ENCODE data around the gene RIN3. TPM values are rescaled to one million over a fixed set of nuclear protein-coding genes. Genes with fewer than 3 reads are reported as not detected.

The RIN3 gene
- total RNA-seq, 4 donors from 2014 or later, result 6.2 to 29.8 (median 12.2) TPM

DNA sequence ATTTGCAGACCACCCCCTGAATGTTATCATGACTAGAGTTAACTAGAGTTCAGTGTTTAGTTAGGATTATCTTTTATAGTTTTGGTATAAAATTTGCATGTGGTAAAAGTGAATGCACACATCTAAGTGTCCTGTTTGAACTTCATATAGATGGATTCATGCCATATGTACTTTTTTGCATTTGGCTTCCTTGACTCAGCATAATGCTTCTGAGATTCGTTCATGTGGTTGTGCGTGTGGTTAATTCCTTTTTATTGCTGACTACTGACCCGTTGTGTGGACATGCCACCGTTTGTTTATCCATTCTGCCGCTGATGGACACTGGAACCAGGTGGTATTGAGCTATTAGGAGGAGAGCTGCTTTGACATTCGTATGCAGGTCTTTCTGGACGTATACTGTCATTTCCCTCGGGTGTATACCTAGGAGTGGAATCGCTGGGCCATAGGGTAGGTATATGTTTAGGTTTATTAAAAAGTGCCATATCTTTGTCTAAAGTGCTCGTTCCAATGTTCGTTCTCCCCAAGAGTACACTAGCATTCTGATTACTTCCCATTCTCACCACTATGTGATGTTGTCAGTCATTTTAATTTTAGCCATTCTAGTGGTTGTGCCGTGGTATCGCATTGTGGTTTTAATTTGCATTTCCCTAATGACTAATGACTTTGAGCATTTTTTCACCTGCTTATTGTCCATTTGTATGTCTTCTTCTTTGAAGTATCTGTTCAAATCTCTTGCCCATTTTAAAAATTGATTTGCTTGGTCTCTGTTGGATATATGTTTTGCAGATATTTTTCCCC lies 37.7 kb downstream of the RIN3 start:
- Histone ChIP-seq H3K4me1 (peaks cover 0 to 6% of the 10 kb centered on the region in 2 donors), H3K27ac (no peak overlapping the region), H3K36me3 (no peaks in the 10 kb centered on the region), H3K9me3 (no peaks in the 10 kb centered on the region), H3K4me3 (no peak overlapping the region), H3K27me3 (no peaks in the 10 kb centered on the region)
- no peak for DNase-seq
- intact Hi-C loops (cut with DNase I; ENCODE audit: low total_unique reads), result no loop called here
- TF ChIP-seq POLR2A (IDR thresholded peaks at IDR 0.05), result no peak
- TF ChIP-seq, protein P1, sequence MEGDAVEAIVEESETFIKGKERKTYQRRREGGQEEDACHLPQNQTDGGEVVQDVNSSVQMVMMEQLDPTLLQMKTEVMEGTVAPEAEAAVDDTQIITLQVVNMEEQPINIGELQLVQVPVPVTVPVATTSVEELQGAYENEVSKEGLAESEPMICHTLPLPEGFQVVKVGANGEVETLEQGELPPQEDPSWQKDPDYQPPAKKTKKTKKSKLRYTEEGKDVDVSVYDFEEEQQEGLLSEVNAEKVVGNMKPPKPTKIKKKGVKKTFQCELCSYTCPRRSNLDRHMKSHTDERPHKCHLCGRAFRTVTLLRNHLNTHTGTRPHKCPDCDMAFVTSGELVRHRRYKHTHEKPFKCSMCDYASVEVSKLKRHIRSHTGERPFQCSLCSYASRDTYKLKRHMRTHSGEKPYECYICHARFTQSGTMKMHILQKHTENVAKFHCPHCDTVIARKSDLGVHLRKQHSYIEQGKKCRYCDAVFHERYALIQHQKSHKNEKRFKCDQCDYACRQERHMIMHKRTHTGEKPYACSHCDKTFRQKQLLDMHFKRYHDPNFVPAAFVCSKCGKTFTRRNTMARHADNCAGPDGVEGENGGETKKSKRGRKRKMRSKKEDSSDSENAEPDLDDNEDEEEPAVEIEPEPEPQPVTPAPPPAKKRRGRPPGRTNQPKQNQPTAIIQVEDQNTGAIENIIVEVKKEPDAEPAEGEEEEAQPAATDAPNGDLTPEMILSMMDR (IDR thresholded peaks at IDR 0.05), result no peak

DNA sequence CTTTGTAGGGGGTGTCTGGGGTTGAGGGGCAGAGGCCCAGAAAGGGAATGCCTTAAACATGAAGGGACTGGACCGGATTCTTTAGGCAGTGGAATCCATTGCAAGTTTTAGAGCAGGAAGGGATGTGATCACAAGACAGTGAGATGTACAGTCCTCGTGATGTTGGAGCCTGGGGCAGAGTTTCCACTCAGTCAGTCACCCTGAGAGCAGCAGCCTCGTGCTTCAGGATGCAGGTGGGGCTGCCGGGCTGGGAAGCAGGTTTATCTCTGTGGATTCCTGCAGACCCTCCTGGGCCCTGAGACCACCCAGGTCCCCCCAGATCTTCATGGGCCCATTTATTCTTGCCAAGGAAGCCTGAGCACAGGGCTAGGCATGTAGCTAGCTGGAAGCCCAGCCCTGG lies 38.5 kb downstream of the RIN3 start:
- Histone ChIP-seq H3K27me3 (no peaks in the 10 kb centered on the region), H3K9me3 (no peaks in the 10 kb centered on the region), H3K27ac (peak overlapping the region in 1 of 2 donors; percentile 24), H3K4me1 (peaks cover 0 to 6% of the 10 kb centered on the region in 2 donors), H3K4me3 (no peak overlapping the region), H3K36me3 (no peaks in the 10 kb centered on the region)
- no peak for TF ChIP-seq POLR2A (IDR thresholded peaks at IDR 0.05)
- TF ChIP-seq, protein P1 (IDR thresholded peaks at IDR 0.05), result no peak
- intact Hi-C loops (cut with DNase I; ENCODE audit: low total_unique reads), result no loop called here
- DNase-seq, result no peak

DNA sequence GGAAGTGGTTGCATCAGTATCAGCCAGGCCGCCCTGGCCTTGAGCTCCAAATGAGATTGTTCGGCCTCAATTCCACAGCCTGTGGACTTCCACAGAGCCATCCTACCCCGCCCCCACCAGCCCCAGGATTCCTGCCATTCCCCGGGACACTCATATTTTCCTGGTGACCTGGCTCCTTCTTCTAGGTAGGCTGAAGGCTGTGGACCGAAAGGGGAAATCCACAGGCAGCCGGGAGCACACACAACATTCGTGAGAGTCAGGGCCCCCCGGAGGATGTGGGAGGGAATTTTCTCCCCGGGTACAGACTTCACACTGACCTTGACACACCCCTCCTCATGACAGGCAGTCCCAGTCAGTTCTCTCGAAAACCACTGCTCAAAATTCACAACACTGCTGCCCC lies 39.9 kb downstream of the RIN3 start:
- Histone ChIP-seq H3K4me3 (no peak overlapping the region), H3K36me3 (no peaks in the 10 kb centered on the region), H3K27me3 (no peaks in the 10 kb centered on the region), H3K9me3 (no peaks in the 10 kb centered on the region), H3K4me1 (peaks cover 0 to 6% of the 10 kb centered on the region in 2 donors), H3K27ac (peak overlapping the region in 1 of 2 donors; percentile 31)
- intact Hi-C loops (cut with DNase I; ENCODE audit: low total_unique reads), result no loop called here
- peak; percentile 27 to 36 for DNase-seq
- no peak for TF ChIP-seq POLR2A (IDR thresholded peaks at IDR 0.05)
- TF ChIP-seq, protein P1 (IDR thresholded peaks at IDR 0.05), result no peak

DNA sequence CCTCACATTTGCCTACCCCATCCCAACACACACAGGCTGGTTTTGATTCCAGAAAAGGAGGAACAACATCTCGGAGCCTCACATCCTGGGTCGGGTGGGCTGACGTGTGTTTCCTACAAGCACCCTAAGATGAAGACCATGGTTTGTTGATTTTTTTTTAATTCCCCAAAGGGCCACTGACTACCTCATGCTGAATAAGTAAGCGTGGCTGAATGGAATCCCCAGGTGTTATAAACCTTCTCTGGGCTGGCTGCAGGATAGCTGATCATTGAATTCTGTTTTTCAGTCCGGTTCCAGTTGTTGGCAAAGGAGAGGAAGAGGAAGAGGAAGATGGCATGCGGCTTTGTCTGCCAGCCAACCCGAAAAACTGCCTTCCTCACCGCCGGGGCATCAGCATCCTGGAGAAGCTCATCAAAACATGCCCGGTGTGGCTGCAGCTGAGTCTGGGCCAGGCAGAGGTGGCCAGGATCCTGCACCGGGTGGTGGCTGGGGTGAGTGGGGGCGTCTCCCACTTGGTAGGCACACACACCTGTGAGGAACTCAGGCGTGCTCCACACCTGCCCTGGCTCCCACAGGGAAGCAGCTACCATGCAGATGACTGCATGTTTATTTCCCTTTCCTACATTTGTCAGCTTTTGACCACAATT lies 42.0 kb downstream of the RIN3 start:
- DNase-seq, result no peak
- Histone ChIP-seq H3K4me1 (no peaks in the 10 kb centered on the region), H3K9me3 (no peaks in the 10 kb centered on the region), H3K36me3 (no peaks in the 10 kb centered on the region), H3K27me3 (no peaks in the 10 kb centered on the region), H3K27ac (no peak overlapping the region), H3K4me3 (no peak overlapping the region)
- TF ChIP-seq, protein P1 (IDR thresholded peaks at IDR 0.05), result no peak
- TF ChIP-seq POLR2A (IDR thresholded peaks at IDR 0.05), result no peak
- intact Hi-C loops (cut with DNase I; ENCODE audit: low total_unique reads), result no loop called here

DNA sequence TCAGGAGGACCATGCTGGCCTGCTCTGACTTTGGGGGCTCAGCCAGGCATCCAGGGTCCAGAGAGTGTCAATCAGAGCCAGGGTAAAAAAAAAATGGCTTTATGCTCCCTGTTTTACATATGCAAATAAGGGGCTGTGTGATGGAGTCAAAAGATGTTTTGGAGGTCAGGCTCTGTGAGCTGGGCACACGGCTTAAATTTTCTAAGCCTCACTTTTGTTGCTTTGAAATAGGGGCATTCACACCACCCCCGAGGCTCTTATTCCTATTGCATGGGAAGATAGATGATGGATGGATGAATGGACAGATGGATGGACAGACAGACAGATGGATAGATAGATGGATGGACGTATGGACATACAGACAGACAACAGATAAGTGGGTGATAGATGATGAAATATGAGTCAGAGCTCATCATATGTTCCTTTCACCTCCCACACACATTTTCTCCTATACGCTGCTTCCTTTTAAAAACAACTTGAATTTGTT lies 42.7 kb downstream of the RIN3 start:
- DNase-seq, result no peak
- intact Hi-C loops (cut with DNase I; ENCODE audit: low total_unique reads), result no loop called here
- no peaks in the 10 kb centered on the region for H3K27me3 ChIP-seq
- H3K9me3 ChIP-seq, result no peaks in the 10 kb centered on the region
- TF ChIP-seq POLR2A (IDR thresholded peaks at IDR 0.05), result no peak
- TF ChIP-seq, protein P1 (IDR thresholded peaks at IDR 0.05), result no peak
- H3K4me3 ChIP-seq, result no peak overlapping the region
- no peaks in the 10 kb centered on the region for H3K36me3 ChIP-seq
- H3K27ac ChIP-seq, result no peak overlapping the region
- no peaks in the 10 kb centered on the region for H3K4me1 ChIP-seq
